GM21381 (cell line): ENCODE measurements around the gene ABCB4.

Experiments
- ATAC-seq: cut with Tn5 transposase; IDR thresholded peaks from one replicate; pipeline ENCODE4 v1.9.1; 2021; ENCODE audit warnings: mild to moderate bottlenecking, moderate library complexity; ENCODE audit not compliant: unreplicated experiment

Gene ABCB4

GRCh38 chr7:87359366-87359765, 116.1 kb downstream of the ABCB4 start:
- no peak for ATAC-seq

GRCh38 chr7:87356448-87356847, 119.0 kb downstream of the ABCB4 start:
- ATAC-seq: no peak

GRCh38 chr7:87354749-87355148, 120.7 kb downstream of the ABCB4 start:
- ATAC-seq: no peak
